GM21526 (cell line): ENCODE data around the gene G6PC2.

Source experiments
- ATAC-seq: cut with Tn5 transposase; IDR thresholded peaks from one replicate; pipeline ENCODE4 v1.9.1; 2021; ENCODE audit warnings: moderate library complexity; ENCODE audit not compliant: unreplicated experiment, low FRiP score

G6PC2 gene

GRCh38 chr2:168941297-168941696, 40.2 kb downstream of the G6PC2 start:
- ATAC-seq, result no peak

GRCh38 chr2:168944065-168944464, 43.0 kb downstream of the G6PC2 start:
- ATAC-seq, result no peak

- ATAC-seq, result no peak
Observed at GRCh38 chr2:168945508-168945907, 44.4 kb downstream of the G6PC2 start.

- no peak for ATAC-seq
Observed at GRCh38 chr2:168948621-168949212, 47.6 kb downstream of the G6PC2 start.

GRCh38 chr2:168949324-168949723, 48.2 kb downstream of the G6PC2 start:
- ATAC-seq, result no peak

- no peak for ATAC-seq
Observed at GRCh38 chr2:168951871-168952270, 50.8 kb downstream of the G6PC2 start.

GRCh38 chr2:168952424-168952823, 51.3 kb downstream of the G6PC2 start:
- no peak for ATAC-seq

GRCh38 chr2:168954256-168954655, 53.2 kb downstream of the G6PC2 start:
- no peak for ATAC-seq

GRCh38 chr2:168955321-168955720, 54.2 kb downstream of the G6PC2 start:
- ATAC-seq, result no peak

- ATAC-seq, result no peak
Observed at GRCh38 chr2:168956392-168956791, 55.3 kb downstream of the G6PC2 start.
